Fibroblast of villous mesenchyme (primary cell): ENCODE results near the gene PHLPP2. TPM values are rescaled to one million over a fixed set of nuclear protein-coding genes. Genes with fewer than 3 reads are reported as not detected.
"Not testable (repeated sequence)": the region's sequence is repeated elsewhere in the genome, so short reads cannot be mapped to it uniquely, and the experiment has no call there.

Experiments
- DNase-seq: peaks from one replicate; pipeline ENCODE4 v3.0.0-alpha.2; 2010; ENCODE audit warnings: low read depth
- H3K4me3 ChIP-seq: 2 replicates; pipeline ENCODE4 v1.5.1; 2011; ENCODE audit warnings: low read depth, mild to moderate bottlenecking, low read length
- CTCF ChIP-seq: IDR thresholded peaks from 2 replicates; pipeline ENCODE4 v1.5.1; 2012; ENCODE audit warnings: low read depth, mild to moderate bottlenecking, low read length; ENCODE audit not compliant: insufficient read depth
- total RNA-seq: library from RNA; depleted of rRNA; stranded (reverse); fragments of >200 nt; gene quantifications from 2 replicates; pipeline ENCODE4 v1.2.3, GENCODE V29; 2012

Gene PHLPP2
- total RNA-seq, 1 donor = 17.3 TPM

DNA sequence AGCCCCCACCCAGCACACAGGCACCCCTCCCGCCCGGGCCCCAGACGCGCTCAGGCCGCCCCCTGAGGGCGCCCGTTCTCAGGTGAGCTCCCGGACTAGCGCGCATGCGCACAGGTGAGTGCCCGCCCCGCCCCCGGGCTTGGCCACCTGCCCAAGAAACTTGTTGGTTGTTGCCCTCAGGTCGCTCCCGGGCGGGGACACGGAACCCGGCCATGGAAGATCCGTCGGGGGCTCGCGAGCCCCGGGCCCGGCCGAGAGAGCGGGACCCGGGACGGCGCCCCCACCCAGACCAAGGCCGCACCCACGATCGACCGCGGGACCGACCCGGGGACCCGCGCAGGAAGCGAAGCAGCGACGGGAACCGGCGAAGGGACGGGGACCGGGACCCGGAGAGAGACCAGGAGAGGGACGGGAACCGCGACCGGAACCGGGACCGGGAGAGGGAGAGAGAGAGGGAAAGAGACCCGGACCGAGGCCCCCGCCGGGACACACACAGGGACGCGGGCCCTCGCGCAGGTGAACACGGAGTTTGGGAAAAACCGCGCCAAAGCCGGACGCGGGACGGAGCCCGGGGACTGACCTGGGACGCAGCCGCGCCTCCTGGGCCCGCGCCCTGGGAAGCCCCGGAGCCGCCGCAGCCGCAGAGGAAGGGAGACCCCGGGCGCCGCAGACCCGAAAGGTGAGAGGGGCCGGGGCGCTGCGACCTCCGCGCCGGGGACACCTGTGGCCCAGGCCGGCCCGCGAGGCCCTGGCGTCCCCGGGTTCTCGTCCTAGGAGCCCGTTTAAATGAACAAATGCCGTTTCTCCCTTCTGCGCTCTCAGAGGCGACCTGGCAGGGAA, 98.3 kb downstream of the PHLPP2 start, which contains the start of gene MARVELD3:
MARVELD3 (plus strand) TSS at position 167 of the 840 bp plus-strand sequence; CDS start at position 213, 46 bp downstream.
- peak within 1 kb of the TSS; percentile 40 for H3K4me3 ChIP-seq
- no peak for TF ChIP-seq CTCF
- DNase-seq = no peak

- DNase-seq = no peak
- TF ChIP-seq CTCF = no peak
- no peak overlapping the region for H3K4me3 ChIP-seq
Observed at GRCh38 chr16:71625113-71625850, 99.2 kb downstream of the PHLPP2 start.

DNA sequence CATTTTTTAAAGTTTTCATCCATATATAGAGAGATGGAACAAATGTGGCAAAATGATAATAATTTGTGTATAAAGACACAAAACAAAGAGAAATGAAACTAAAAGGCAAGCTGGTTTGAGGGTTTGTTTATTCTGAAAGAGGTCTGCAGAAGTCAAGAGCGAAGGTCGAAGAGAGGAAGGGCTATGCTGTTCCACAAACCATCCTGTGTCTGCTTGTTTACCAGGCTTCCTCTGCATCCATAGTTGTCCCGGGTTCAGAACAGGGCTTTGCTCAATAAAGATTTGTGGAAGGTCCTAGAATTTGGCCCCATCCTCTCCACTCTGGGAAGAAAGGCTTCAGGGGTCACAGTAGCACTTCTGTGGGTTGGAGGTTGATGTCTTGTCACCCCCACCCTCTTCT, 100.9 kb downstream of the PHLPP2 start:
- no peak for TF ChIP-seq CTCF
- no peak for DNase-seq
- H3K4me3 ChIP-seq = no peak overlapping the region

DNA sequence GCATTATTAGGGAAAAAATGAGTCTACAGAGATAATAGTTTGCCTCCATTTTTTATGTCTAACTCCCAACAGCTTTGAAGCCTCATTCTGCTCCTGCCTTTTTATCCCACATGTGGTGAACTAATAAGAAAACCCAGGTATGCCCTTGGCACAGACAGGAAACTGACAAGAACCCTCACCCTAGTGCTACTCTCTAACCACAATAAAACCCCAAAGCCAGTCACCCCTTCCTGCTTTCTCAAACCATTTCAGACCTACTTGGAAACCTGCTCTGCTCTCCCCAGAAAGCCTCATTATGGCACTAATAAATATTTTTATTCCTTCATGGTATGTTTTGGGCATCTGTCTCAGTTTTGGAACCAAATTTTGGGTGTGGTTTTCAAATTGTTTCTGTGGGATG, 102.4 kb downstream of the PHLPP2 start:
- no peak for DNase-seq
- H3K4me3 ChIP-seq = no peak overlapping the region
- no peak for TF ChIP-seq CTCF

DNA sequence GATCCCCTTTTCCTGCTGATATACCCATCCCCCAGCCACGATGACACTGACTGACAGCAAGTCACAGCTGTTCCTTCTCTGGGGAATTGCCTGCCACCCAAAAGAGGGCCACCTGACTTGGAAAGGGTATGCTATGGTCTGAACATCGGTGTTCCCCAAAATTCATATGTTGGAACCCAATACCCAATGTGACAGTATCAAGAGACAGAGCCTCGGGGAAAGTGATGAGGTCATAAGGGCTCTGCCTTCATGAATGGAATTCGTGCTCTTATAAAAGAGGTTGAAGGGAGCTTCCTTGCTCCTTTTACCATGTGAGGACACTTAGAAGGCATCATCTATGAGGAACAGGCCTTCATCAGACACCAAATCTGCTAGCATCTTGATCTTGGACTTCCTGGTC, 106.1 kb downstream of the PHLPP2 start:
- DNase-seq = no peak
- TF ChIP-seq CTCF = no peak

GRCh38 chr16:71614956-71615355, 109.5 kb downstream of the PHLPP2 start:
- not testable (repeated sequence) for DNase-seq, H3K4me3 ChIP-seq

More for the DNA sequence above, 106.1 kb downstream of the PHLPP2 start:
- H3K4me3 ChIP-seq = no peak overlapping the region

DNA sequence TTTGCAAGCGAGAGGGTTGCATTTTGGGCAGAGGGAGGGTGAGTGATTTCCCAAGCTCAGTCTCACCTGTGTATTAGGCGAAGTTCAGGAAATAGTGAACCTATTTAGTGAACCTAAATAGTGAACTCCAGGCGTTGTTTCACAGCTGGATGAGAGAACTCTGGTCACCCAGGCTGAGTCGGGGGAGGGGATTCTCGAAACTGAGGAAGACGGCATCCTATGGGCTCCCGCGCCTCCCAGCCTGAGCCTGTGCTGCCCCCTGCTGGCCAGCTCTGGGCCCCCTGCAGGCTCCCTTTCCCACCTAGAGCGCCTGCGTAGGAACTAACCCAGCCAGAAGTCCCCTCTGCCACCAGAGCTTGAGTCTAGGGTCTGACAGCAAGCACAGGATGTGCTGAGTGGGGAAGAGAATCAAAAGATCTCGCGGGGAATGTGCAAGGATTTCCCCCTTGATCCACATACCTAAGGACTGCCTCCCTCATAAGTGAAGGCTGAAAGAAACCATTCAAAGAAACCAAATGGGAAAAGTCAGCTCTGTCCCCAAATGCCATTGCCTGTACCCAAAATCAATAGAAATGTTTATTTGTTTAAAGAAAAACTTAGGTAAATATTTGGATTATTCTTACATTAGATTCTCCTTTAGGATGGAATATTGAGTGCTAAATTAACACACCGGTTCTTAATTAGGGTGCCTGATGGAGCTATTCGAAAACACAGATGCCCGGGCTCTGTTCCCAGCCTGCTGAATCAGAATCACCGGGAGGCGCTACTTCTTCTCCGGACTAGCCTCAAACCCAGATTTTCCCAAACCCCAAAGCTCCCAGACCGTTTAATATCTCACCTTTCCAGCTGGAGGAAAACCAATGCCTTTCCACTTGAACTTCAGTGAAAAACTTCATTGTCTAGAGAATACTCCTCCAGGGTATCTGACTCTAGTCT, 113.3 kb downstream of the PHLPP2 start:
- H3K4me3 ChIP-seq = no peak overlapping the region
- DNase-seq = peak; percentile 45
- TF ChIP-seq CTCF = peak; percentile 80
